Measurements from ENCODE around the gene CIROP.

Gene CIROP

DNA sequence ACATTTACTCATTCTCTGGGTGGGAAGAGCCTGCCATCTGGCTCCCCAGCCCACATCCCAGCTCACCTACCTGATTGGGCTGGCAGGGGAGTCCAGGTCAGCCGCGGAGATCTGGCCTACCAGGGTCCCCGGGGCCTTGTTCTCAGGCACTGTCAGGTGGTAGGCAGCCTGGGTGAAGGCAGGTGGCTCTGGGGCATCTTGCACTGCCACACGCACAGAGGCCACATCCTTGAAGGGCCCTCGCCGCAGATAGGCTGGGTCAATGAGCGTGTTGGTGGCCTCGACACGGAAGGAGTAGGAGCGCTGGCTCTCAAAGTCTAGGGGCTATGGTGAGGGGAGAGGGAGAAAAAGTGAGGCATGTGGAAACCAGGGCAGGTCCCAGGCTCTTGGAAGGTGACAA lies 51.4 kb downstream of the CIROP start:
- H3K9ac ChIP-seq (ENCODE audit: low read length) = no peak overlapping the region
- peaks cover 4% of the 10 kb centered on the region for H3K27me3 ChIP-seq (ENCODE audit: control insufficient read depth, insufficient read depth, low read length)
- peaks cover 16% of the 10 kb centered on the region for H3K4me1 ChIP-seq (ENCODE audit: control insufficient read depth, insufficient read depth, low read length)
- H3K9me3 ChIP-seq (ENCODE audit: control insufficient read depth, low read length) = no peaks in the 10 kb centered on the region
- H3K4me3 ChIP-seq (ENCODE audit: low read length) = no peak overlapping the region
- H3K36me3 ChIP-seq (ENCODE audit: control insufficient read depth, insufficient read depth, low read length) = no peaks in the 10 kb centered on the region

DNA sequence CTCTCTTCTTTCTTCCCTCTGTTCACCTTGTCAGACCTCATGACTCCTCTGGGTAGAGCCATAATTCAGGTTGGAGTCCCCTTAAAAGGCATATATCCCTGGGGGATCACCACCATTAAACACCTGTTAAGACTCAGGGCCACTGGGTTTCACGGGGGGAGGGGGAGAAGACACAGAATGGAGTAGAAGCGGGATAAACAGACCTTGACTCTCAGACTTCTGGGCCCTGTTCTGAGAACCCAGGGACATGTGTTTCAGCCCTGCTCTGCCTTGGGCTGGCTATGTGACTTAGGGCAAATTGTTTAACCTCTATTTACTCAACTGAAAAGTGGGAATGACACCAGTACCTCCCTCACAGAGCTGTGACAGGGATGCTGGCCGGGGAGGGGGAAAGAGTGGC lies 52.1 kb downstream of the CIROP start:
- Histone ChIP-seq H3K4me1 (ENCODE audit: control insufficient read depth, insufficient read depth, low read length) (peaks cover 10% of the 10 kb centered on the region), H3K9ac (ENCODE audit: low read length) (no peak overlapping the region), H3K36me3 (ENCODE audit: control insufficient read depth, insufficient read depth, low read length) (no peaks in the 10 kb centered on the region), H3K9me3 (ENCODE audit: control insufficient read depth, low read length) (no peaks in the 10 kb centered on the region), H3K4me3 (ENCODE audit: low read length) (no peak overlapping the region), H3K27me3 (ENCODE audit: control insufficient read depth, insufficient read depth, low read length) (peaks cover 4% of the 10 kb centered on the region)

DNA sequence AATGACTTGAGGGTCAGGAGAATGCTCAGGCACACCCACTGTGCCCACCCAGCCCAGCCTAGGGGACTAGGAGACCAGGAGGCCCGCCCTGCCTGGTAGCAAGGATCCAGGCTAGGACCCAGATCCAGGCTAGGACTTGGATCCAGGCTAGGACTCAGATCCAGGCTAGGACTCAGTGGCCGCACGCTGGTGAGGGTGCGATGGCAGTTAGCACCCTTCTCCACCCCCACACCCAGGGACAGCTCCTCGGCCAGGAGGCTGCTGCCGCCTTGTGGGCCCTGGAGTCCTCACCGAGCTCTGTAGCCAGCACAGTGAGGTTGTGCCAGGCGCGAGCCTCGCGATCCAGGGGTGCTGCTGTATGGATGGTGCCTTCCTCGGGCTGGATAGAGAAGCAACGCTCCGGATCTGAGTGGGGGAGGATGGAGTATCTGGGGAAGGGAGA lies 52.6 kb downstream of the CIROP start:
- H3K4me1 ChIP-seq (ENCODE audit: control insufficient read depth, insufficient read depth, low read length) = peaks cover 10% of the 10 kb centered on the region
- H3K36me3 ChIP-seq (ENCODE audit: control insufficient read depth, insufficient read depth, low read length) = no peaks in the 10 kb centered on the region
- no peak overlapping the region for H3K4me3 ChIP-seq (ENCODE audit: low read length)
- H3K27me3 ChIP-seq (ENCODE audit: control insufficient read depth, insufficient read depth, low read length) = peaks cover 4% of the 10 kb centered on the region
- no peaks in the 10 kb centered on the region for H3K9me3 ChIP-seq (ENCODE audit: control insufficient read depth, low read length)
- H3K9ac ChIP-seq (ENCODE audit: low read length) = no peak overlapping the region

DNA sequence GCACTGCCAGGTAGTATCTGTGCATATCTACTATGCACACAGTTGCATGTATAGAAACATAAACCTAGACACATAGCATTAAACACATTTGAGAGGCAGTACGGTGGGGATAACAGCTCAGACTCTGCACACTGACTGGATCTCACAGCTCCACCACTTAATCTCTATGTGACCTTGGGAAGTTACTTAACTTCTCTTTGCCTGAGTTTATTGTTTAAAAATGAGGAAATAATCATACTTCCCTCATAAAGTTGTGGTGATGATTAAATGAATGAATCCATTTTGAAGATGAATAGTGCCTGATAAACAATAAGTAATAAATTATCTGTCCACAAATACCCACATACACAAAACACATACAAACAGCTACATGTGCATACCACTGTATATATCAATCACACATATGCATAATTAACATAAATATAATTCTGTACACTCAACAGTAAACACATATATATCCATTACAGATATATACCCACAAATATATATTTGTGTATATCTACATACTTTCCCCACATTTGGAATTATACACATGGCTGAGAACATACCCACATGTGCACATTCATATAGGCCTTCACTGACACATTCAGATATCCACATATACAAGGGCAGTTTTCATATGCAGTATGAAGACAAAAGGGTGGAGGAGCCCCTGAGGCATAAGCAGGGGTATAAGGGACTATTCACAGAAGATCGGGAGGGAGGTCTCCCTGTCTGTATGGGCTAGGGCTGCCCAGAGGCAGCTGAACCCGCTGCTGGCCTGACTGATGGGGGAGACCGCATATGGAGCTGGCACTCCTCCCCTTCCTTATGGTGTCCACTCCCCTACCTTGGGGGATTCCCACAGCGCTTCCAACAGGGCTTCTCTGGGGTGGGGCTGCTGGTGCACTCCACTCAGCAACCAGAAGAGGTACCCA lies 53.4 kb downstream of the CIROP start:
- Histone ChIP-seq H3K9ac (ENCODE audit: low read length) (no peak overlapping the region), H3K9me3 (ENCODE audit: control insufficient read depth, low read length) (no peaks in the 10 kb centered on the region), H3K27me3 (ENCODE audit: control insufficient read depth, insufficient read depth, low read length) (no peaks in the 10 kb centered on the region), H3K4me1 (ENCODE audit: control insufficient read depth, insufficient read depth, low read length) (peaks cover 4% of the 10 kb centered on the region), H3K36me3 (ENCODE audit: control insufficient read depth, insufficient read depth, low read length) (no peaks in the 10 kb centered on the region), H3K4me3 (ENCODE audit: low read length) (no peak overlapping the region)

Data from mucosa of stomach (tissue), 1 donor.